Embryonic facial prominence (tissue), 1 donor: ENCODE results near the gene ALG14.
"Not testable (repeated sequence)": the region's sequence is repeated elsewhere in the genome, so short reads cannot be mapped to it uniquely, and the experiment has no call there.

Experiments used
- DNase-seq: peaks from one replicate; pipeline ENCODE4 v3.0.0-alpha.2; 2016; ENCODE audit errors: extremely low spot score

The ALG14 gene

DNA sequence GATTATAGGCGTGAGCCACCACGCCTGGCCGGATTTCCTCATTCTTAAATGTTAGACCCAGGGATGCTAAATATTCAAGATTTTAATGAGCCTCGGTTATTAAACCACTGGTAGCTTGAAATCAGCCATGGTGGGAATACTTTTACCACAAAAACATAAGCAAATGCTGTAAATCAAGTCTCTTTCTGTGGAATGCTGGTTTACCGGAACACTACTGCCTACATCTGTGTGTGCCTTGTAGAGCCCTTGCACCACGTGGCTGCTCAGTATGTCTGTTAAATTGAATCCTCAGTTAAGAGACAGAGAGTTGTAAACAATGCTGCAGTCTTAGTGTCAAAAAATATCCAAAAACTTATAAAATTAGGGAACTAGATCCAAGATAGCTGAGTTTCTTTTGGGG lies 119.0 kb downstream of the ALG14 start:
- DNase-seq: no peak

DNA sequence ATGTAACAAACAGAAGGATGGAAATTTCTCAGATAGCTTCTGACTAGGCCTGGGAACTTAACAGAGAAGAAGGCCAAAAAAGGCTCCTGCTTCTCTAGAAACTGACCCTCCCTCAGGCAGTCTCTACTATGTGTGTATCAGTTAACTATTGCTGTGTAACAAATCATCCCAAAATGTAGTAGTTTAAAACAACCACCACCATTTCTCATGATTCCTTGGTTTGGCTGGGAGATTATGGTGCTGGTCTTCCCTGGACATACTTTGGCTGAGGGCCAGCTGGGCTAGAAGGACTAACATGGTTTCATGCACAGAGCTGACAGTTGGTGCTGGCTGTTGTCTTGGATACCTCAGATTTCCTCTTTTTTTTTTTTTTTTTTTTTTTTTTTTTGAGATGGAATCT lies 119.6 kb downstream of the ALG14 start:
- DNase-seq: no peak

DNA sequence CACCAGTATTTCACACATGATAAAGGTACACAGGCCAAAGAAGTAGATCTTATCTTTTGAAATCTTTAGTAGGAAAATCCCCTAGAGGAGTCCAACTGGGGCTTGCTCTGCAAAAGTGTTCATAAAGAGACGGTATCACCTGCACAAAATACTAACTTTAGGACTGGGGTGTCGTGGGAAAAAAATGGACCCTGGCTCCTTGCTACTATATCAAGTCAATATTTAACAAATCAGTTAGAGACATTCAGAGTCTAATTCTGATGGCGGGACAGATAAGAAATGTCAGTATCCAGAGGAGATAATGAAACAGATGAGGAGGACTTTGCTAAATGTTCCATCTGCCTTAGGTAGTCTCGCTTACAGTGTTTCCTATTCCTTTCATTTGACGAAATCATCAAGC lies 120.2 kb downstream of the ALG14 start:
- DNase-seq: no peak

DNA sequence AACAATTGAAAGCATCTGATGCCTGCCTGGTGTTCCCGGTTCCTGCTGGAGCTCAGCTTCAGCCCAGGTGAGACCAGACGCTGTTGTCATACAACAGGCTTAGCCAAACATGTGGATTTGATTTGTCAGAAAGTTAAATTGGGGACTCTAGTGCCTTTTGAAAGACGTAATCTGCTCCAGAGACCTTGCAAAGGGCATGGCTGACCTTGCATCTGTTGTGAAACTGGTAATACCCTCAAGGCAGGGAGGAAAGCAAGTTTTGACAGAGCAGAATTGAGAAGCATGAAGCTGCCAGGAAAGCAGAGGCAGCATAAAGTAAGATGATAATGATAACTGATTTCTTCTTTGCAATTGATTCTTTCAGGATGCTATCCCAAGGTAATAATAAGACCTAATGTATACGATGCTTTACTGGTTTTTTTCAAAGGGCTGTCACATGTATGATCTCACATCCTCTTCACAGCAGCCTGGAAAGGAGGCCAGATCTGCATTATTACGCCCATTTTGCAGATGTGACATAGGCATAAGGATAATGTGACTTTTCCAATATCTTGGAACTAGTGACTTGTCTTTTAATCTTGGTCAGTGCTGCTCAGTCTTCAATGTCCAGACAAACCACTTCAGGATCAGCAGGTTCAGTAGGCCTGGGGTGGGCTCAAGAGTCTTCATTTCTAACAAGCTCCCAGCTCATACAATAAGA lies 121.1 kb downstream of the ALG14 start:
- no peak for DNase-seq

DNA sequence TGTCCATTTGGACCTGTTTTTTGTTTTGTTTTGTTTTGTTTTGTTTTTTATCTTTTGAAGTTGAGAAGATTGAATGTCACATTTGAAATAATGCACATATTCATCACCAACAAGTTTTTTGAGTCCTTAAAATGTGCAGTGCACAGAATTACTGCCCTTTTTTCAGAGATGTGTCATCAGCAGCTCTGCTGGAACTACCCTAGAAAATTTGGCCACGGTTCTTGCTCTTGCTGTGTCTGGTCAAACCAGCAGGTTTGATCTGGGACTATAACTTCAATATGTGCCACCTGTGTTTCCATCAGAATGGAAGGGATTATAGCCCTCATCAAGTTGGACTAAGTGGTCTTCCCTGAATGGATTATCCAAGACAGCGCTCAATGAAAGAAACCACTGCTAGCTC lies 121.7 kb downstream of the ALG14 start:
- DNase-seq: no peak

DNA sequence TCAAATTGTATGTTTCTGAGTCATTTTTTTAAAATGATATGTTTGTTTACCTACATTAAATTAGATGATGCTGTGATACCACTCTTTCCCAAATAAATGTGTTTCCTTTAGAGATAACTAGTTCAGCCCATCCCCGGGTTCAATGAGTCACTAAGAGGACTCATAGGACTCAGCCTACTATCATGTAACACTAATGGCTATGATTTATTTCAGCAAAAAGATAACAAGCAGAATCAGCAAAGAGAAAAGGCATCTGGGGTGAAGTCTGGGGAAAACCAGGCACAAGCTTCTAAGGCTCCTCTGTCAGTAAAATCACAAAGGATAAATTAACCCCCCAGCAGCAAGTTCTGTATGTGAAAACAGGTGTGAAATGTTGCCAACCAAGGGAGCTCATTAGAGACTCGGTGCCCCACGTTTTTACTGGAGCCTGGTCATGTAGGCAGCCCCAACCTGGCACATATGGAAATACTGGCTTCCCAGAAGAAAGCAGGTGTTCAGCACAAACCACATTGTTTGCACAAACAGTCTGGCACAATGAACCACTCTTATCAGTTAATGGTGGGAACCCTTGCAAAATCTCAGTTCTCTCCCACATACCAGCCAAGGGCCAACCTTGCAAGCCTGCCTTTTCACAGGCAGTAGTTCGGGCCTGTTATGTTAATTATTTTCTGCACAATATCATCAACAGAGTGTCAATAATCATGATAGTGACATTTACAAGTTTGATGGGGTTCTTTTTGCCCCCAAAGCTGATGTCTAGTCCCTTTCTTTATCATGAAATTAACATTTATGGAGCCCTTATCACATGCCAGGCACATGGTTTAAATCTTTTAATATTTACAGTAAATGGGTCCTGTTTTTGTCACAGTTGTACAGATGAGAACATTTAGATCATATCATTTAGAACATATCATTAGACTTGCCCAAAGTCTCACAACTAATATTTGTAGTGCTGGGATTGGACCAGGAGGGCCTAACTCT lies 122.8 kb downstream of the ALG14 start:
- DNase-seq: no peak

DNA sequence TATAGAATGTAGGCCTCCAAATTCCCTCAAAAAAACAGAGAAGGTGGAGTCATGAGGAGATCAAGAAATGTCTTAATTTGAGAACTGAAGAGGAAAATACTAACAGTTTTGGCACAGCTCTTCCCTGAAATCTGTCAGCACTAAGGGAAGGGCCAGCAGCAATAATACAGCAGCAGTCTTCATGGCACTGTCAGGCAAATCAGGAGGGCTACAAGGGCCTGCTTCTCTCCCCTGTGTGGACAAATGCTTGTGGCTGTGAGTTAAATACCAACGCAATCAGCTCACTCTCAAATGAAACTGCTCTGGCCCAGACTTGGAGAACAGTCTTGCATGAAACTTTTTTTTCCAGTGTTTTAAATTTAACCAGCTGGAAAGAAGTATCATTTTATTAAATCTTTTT lies 125.3 kb downstream of the ALG14 start:
- DNase-seq: no peak

DNA sequence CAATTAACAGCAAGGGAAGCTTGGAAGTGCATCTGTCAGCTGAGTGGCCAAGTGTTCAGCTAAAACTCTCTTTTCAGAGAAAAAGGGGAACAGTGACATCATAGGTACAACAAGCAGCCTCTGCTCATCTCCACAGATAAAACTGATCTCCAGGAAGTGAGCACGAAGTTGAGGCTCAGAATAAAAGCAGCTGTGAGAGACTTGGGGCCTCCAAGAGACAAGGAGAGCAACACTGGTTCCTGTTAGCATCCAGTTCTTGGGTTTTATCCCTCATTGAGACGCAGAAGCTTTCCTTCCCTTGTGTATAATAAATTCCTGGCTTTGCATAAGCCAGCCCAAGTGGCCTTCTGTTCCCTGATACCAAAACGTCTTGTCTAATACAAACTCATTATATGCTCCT lies 125.9 kb downstream of the ALG14 start:
- DNase-seq: no peak

DNA sequence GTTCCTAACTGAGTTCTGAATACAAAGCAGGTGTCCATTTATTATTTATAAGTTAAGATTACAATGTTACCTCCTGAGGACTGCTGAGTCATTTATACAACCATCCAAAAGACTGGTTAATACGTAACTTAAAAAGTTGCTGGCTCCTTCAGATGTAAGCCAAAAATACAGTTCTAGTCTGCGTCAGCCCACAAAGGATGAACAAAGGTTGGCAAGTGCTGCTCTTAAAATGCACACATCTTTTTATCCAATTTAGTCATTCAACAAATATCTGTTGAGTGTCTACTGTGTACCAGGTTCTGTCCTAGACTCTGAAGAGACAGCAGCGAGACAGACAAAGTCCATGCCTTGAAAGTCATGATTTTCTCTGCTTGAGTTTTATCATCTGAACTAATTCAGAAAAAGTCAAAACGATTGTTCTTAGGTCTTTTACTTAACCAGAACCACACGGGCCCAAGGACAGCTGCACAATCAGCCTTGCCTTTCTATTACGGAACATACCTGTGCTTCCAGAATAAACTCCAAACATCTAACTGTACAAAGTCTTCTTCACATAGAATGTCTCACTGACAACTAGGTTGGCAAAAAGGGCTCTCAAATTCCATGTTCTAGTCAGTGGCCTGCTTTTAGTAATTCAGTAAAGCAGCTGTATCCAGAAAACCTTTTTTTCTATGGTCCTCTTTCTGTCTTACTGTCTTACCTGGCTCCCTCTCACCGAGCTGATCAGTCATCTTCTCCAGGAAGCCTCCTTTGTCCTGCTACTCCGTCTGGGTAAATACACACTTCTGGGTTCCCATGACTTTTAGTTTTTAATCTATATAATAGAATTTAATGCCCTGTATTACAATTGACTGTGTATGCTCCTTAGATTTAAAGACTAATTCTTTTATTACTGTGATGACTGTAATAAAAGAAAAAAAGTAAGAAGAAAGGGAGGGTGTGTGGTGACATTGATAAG lies 130.3 kb downstream of the ALG14 start:
- no peak for DNase-seq

DNA sequence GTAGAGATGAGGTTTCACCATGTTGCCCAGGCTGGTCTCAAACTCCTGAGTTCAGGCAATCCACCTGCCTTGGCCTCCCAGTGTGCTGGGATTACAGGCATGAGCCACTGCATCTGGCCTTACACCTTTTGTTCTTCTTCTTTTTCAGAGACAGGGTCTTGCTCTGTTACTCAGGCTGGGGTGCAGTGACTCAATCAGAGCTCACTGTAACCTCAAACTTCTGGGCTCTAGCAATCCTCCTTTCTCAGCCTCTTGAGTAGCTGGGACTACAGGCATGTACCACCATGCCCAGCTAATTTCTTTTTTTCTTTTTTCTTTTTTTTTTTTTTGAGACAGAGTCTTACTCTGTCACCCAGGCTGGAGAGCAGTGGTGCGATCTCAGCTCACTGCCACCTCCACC lies 131.3 kb downstream of the ALG14 start:
- DNase-seq: not testable (repeated sequence)

DNA sequence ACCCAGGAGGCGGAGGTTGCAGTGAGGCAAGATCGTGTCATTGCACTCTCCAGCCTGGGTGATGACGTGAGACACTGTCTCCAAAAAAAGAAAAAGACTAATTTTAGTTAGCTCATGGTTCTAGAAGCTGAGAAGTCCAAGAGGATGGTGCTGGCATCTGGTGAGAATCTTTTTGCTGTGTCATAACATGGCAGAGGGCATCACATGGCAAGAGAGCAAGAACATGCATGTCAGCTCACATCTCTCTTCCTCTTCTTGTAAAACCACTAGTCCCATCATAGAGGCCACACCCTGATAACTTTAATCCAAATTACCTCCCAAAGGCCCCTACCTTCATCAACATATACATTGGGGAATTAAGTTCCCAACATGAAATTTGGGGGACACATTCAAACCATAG lies 132.0 kb downstream of the ALG14 start:
- no peak for DNase-seq

DNA sequence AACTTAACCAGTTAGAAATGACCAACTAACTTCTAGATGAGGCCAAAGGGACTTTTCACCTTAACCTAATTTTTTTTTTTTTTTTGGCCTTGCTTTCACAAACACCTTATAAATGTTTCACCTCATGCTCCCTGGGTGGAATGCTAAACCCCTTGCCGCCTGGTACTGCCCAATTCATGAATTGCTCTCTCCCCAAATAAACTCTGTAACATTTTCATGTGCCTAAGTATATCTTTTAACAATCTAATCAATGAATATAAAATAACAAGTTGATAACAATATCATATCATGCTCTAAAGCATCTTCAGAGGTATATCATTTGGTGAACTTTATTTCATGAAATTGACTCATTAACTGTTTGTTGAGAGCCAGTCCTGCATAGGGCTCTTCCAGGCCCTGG lies 134.9 kb downstream of the ALG14 start:
- DNase-seq: no peak

DNA sequence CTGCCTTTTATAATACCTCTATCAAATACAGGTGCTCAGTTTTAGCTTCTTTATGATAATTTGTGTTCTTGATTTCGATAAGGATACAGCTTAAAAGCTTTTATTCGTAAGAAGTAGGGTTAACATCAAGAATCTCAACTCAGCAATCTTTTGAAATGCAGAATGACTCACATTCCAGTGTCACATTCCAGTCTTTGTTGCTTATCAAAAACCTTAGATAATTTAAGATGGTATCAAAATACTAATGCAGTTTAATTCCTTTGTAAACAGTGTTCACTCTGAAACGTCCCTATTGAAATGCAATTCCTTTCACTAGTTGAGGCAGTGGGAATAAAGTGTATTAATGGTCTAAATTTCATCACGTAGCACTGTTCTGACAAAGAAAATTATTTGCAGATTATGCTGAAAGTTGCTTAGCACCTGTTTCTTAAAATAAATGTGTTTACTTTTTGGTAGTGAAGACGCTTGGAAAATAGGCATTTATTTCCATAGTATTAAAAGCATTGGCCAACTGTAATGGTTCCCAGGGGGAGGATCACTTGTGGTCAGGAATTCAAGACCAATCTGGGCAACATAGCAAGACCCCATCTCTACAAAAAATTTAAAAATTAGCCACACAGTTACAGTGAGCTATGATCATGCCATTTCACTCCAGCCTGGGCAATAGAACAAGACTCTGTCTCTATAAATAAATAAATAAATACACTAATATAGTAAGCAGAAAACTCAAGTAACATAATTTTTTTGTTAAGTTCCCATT lies 135.7 kb downstream of the ALG14 start:
- DNase-seq: no peak

DNA sequence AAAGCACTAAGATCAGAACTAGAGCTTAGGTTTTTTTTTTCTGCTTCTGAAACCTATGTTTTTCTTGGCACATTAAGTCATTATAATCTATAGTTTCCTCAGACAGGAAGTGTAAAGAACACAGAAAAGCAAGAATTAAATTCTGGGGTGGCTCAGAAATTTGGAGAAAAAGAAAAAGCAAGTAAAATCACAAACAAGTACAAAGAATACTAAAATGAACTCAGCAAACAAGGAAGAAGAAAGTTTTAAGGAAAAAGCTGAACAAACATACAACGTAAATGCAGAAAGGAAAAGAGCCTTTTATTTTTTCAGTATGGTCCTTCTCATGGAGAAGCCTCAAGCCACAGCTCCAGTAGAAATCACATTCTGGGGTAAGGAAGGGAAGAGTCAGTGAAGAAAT lies 137.3 kb downstream of the ALG14 start:
- DNase-seq: no peak

DNA sequence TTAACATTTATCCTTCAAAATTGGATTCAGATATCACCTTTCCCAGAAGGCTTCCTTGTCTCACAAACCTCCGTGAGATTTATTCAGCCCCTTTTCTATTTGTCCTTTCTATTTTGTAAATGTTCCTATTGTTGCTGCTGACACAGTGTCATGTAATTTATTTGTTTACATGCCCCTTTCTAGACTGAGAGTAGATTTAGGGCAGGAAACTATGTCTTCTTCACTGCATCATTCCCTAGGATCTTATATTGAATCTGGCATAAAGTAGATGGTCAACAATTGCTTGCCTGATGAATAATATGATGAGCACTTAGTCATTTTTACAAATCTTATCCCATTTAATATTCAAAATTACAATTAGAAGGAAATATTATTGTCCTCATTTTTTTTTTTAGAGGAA lies 137.7 kb downstream of the ALG14 start:
- no peak for DNase-seq

DNA sequence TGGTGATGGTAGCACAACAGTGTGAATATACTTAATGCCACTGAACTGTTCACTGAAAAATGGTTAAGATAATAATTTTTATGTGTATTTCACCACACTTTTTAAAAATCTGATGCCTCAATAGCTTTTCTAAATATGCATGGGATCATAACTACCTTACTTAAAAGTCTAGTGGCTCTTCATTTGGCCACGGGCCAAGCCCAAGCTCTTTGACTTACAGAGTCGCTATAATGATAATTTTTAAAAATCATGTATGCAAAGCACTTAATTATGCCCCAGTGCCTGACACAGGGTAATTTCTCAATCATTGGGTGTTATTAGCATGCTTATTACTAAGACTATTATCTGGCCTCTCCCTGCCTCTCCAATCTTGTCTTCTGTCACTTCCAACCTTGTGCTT lies 138.2 kb downstream of the ALG14 start:
- no peak for DNase-seq

DNA sequence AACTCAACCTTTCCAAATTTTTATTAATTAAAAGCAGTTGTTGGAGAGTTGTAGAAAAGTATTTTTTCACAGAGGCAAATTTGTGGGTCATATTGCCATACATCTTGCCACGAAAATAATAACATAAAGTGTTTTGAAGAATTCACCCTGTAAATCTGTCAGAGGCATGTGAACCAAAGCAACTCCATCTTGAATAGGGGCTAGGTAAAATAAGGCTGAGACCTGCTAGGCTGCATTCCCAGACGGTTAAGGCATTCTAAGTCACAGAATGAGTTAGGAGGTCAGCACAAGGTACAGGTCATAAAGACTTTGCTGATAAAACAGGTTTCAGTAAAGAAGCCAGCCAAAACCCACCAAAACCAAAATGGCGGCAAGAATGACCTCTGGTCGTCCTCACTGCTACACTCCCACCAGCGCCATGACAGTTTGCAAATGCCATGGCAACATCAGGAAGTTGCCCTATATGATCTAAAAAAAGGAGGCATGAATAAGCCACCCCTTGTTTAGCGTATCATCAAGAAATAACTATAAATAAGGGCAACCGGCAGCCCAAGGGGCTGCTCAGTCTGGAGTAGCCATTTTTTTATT lies 141.4 kb downstream of the ALG14 start:
- no peak for DNase-seq

DNA sequence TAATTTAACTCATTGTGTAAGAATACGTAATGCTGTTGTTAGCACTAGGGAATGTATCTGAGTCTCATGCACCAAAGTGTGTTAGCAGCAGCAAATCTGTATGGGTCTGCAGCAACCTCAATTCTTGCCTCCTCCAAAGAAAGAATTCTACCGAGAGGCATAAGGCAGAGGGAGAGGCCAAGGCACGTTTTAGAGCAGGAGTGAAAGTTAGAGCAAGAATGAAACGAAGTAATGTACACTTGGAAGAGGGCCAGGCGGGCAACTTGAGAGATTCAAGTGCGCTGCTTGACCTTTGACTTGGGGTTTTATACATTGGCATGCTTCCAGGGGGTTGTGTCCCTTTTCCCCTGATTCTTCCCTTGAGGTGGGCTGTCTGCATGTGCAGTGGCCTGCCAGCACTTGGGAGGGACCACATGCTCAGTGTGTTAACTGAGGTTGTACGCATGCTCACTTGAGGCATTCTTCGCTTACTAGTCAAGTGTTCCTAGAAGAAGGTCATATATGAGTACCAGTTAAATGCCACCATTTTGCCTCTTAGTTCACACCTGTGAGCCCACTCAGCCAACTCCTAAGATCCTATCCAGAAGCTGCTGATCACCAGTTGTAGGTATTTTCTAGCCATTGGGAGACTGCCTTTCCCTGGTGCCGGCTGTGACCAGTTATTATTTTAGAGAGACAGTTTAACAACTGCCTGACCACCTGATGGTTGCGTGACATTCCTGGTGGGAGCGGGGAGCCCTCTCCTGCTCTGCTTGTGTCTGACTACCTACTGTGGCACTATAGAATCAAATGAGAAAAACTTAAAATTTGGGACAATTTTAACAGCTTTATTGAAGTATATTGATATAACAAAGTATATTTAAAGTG lies 143.2 kb downstream of the ALG14 start:
- no peak for DNase-seq

DNA sequence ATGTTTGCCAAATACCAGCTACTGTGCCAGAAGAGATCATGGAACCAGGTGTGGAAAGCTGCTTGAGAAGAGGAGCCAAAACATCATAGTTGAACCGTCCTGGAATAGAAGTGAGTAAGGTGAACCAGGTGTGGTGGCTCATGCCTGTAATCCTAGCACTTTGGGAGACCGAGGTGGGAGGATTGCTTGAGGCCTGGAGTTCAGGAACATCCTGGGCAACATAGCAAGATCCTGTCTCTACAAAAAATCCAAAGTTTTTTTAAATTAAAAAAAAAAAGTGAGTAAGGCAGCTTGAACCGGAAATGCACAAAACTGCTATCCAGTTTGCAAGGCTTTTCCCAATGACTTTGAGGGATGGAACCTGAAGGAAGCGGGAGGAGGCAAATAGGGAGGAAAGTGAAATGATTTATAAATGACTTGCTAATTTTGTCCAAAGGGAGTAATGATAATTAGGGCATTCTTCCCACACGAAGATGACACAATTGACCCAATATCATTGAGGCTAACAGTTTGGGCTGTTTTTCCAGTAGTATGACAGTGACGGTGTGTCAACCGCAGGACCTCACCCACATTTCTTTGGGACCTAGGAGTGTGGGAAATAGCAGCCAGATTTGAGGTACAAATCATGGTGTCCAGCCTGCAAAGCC lies 144.3 kb downstream of the ALG14 start:
- DNase-seq: no peak
